DMS53 treated with DMSO at 0.1 percent for 48 hours (cell line): ENCODE measurements around the gene WDCP.

Experiments
- DNase-seq: peaks from one replicate; lab custom pipeline; 2025; ENCODE audit not compliant: unreplicated experiment; lab: John Stamatoyannopoulos, UW

The WDCP gene

GRCh38 chr2:24007693-24008092, 39.5 kb downstream of the WDCP start:
- no peak for DNase-seq

GRCh38 chr2:23994567-23994966, 52.6 kb downstream of the WDCP start:
- DNase-seq = no peak

DNA sequence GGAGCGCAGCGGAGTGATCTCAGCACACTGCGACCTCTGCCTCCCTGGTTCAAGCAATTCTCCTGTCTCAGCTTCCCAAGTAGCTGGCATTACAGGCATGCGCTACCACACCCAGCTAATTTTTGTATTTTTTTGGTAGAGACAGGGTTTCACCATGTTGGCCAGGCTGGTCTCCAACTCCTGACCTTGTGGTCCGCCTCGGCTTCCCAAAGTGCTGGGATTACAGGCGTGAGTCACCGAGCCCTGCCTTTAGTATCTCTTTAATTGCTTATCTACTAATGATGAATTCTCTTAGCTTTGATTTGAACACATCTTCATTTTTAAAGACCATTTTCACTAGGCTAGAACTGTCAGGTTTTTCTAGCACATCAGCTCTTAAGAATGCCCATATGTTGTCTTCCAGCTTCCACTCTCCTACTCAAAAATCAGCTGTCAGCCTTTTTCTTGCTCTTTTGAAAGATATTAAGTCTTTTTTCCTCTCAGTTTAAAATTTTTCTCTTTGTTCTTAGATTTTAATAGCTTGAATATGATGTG, 53.4 kb downstream of the WDCP start:
- DNase-seq = no peak

- DNase-seq = no peak
Observed at GRCh38 chr2:23992931-23993330, 54.3 kb downstream of the WDCP start.

- peak; percentile 8 for DNase-seq
Observed at GRCh38 chr2:23988371-23988770, 58.8 kb downstream of the WDCP start.
